Body of pancreas (tissue), 4 donors: ENCODE measurements around the gene MAML3.

Source experiments
- POLR2A ChIP-seq, 3 donors: fragments of 450-650 bp; IDR thresholded peaks; one replicate each; pipeline ENCODE4 v1.6.1; 2016; ENCODE audit warnings: antibody characterized with exemption in 3 of 3, mild to moderate bottlenecking in 2 of 3
- TF ChIP-seq, protein P1 (sequence below), 7 experiments: fragments of 450-650 bp in 4 of 7; fragments of 200-600 bp in 3 of 7; sonication (generic) in 3 of 7; IDR thresholded peaks; one replicate each; pipeline ENCODE4 v1.5.1; 2016 to 2019; ENCODE audit warnings: antibody characterized with exemption in 7 of 7

DNA sequence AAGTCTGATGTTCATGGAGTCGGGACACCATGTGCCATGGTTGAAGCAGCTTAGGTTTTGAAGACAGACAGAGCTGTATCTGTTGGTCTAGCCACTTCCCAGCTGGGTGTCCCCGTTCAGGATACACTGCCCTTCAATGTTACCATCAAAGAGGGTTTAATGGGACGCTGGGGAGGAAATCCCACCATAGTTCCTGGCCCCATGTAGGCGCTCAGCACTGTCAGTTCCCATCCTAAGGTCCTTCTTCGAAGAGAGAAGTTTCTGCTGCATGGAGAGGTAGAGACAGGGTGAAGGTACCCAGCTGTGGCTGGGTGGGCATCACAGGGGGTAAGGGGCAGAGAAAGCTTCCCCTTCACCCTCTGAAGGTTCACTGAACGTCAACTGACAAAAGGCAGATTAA is 484.6 kb downstream of the MAML3 start:
- TF ChIP-seq, protein P1, sequence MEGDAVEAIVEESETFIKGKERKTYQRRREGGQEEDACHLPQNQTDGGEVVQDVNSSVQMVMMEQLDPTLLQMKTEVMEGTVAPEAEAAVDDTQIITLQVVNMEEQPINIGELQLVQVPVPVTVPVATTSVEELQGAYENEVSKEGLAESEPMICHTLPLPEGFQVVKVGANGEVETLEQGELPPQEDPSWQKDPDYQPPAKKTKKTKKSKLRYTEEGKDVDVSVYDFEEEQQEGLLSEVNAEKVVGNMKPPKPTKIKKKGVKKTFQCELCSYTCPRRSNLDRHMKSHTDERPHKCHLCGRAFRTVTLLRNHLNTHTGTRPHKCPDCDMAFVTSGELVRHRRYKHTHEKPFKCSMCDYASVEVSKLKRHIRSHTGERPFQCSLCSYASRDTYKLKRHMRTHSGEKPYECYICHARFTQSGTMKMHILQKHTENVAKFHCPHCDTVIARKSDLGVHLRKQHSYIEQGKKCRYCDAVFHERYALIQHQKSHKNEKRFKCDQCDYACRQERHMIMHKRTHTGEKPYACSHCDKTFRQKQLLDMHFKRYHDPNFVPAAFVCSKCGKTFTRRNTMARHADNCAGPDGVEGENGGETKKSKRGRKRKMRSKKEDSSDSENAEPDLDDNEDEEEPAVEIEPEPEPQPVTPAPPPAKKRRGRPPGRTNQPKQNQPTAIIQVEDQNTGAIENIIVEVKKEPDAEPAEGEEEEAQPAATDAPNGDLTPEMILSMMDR (IDR thresholded peaks at IDR 0.05): no peak
- TF ChIP-seq POLR2A (IDR thresholded peaks at IDR 0.05): no peak
